ENCODE measurements around the gene CTDSPL2.

Gene CTDSPL2

DNA sequence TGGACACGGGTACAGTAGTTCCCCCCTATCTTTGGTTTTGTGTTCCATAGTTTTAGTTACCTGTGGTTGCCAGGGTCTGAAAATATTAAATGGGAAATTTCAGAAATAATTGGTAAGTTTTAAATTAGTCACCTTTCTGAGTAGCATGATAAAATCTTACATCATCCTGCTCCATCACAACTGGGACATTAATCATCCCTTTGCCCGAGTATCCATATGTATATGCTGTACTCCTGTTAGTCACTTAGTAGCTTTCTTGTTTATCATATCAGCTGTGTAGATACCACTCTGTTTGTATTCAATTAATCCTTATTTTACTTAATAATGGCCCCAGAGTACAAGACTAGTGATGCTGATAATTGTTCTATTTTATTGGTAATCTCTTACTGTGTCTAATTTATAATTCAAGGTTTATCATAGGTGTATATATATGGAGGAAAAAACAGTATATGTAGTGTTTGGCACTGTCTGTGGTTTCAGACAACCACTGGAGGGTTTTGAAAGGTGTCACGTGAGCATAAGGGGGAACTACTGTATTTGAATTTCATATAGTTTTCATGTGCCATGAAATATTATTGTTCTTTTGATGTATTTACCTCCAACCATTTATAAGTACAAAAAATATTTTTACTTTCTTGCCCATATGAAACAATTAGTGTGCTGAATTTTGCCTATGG lies 41.4 kb downstream of the CTDSPL2 start:
- peaks cover 40% of the 10 kb centered on the region for H3K9me3 Mint-ChIP-seq
- no peak overlapping the region for H3K4me3 Mint-ChIP-seq
- H3K36me3 Mint-ChIP-seq (ENCODE audit: low read depth), result peaks cover 96% of the 10 kb centered on the region
- no peaks in the 10 kb centered on the region for H3K27me3 Mint-ChIP-seq (ENCODE audit: low read depth, poor library complexity)
- H3K4me1 Mint-ChIP-seq, result no peaks in the 10 kb centered on the region
- no peak overlapping the region for H3K27ac Mint-ChIP-seq
- no peak for DNase-seq
- TF ChIP-seq, protein P1, sequence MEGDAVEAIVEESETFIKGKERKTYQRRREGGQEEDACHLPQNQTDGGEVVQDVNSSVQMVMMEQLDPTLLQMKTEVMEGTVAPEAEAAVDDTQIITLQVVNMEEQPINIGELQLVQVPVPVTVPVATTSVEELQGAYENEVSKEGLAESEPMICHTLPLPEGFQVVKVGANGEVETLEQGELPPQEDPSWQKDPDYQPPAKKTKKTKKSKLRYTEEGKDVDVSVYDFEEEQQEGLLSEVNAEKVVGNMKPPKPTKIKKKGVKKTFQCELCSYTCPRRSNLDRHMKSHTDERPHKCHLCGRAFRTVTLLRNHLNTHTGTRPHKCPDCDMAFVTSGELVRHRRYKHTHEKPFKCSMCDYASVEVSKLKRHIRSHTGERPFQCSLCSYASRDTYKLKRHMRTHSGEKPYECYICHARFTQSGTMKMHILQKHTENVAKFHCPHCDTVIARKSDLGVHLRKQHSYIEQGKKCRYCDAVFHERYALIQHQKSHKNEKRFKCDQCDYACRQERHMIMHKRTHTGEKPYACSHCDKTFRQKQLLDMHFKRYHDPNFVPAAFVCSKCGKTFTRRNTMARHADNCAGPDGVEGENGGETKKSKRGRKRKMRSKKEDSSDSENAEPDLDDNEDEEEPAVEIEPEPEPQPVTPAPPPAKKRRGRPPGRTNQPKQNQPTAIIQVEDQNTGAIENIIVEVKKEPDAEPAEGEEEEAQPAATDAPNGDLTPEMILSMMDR (IDR thresholded peaks at IDR 0.05), result no peak

DNA sequence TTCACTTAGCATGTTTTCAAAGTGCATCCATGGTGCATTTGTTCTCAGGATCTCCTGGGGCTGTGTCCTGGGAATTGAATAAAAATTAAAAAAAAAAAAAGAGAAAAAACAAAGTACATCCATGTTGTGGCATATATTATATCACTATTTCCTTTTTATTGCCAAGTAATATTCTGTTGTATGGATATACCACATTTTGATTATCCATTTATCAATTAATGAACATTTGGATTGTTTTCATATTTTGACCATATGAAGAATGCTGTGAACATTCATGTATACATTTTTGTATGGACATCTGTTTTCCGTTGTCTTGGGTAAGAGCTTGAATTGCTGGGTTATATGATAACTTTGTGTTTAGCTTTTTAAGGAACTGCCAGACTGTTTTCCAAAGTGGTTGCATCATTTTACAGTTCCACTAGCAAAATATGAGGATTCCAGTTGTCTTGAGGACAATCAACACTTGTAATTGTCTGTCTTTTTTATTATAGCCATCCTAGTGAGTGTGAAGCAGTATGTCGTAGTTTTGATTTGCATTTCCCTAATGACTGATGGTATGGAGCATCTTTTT lies 44.5 kb downstream of the CTDSPL2 start:
- no peaks in the 10 kb centered on the region for H3K4me1 Mint-ChIP-seq
- peaks cover 39% of the 10 kb centered on the region for H3K9me3 Mint-ChIP-seq
- H3K4me3 Mint-ChIP-seq, result no peak overlapping the region
- H3K36me3 Mint-ChIP-seq (ENCODE audit: low read depth), result peaks cover 83% of the 10 kb centered on the region
- DNase-seq, result no peak
- H3K27ac Mint-ChIP-seq, result no peak overlapping the region
- TF ChIP-seq, protein P1 (IDR thresholded peaks at IDR 0.05), result no peak
- no peaks in the 10 kb centered on the region for H3K27me3 Mint-ChIP-seq (ENCODE audit: low read depth, poor library complexity)

- TF ChIP-seq, protein P1 (IDR thresholded peaks at IDR 0.05), result no peak
- H3K27ac Mint-ChIP-seq, result no peak overlapping the region
- no peak for DNase-seq
- no peaks in the 10 kb centered on the region for H3K4me1 Mint-ChIP-seq
- no peaks in the 10 kb centered on the region for H3K9me3 Mint-ChIP-seq
- no peaks in the 10 kb centered on the region for H3K27me3 Mint-ChIP-seq (ENCODE audit: low read depth, poor library complexity)
- no peak overlapping the region for H3K4me3 Mint-ChIP-seq
- peaks cover 35% of the 10 kb centered on the region for H3K36me3 Mint-ChIP-seq (ENCODE audit: low read depth)
Measured at GRCh38 chr15:44479343-44479742, 51.9 kb downstream of the CTDSPL2 start.

GRCh38 chr15:44482090-44482489 lies 54.7 kb downstream of the CTDSPL2 start:
- DNase-seq, result no peak
- peaks cover 36% of the 10 kb centered on the region for H3K36me3 Mint-ChIP-seq (ENCODE audit: low read depth)
- no peaks in the 10 kb centered on the region for H3K4me1 Mint-ChIP-seq
- TF ChIP-seq, protein P1 (IDR thresholded peaks at IDR 0.05), result no peak
- H3K4me3 Mint-ChIP-seq, result no peak overlapping the region
- H3K27me3 Mint-ChIP-seq (ENCODE audit: low read depth, poor library complexity), result no peaks in the 10 kb centered on the region
- H3K9me3 Mint-ChIP-seq, result no peaks in the 10 kb centered on the region
- H3K27ac Mint-ChIP-seq, result peak overlapping the region; percentile 16

- H3K4me1 Mint-ChIP-seq, result peaks cover 5% of the 10 kb centered on the region
- TF ChIP-seq, protein P1 (IDR thresholded peaks at IDR 0.05), result no peak
- no peaks in the 10 kb centered on the region for H3K27me3 Mint-ChIP-seq (ENCODE audit: low read depth, poor library complexity)
- no peak overlapping the region for H3K4me3 Mint-ChIP-seq
- no peak overlapping the region for H3K27ac Mint-ChIP-seq
- no peaks in the 10 kb centered on the region for H3K9me3 Mint-ChIP-seq
- no peak for DNase-seq
- H3K36me3 Mint-ChIP-seq (ENCODE audit: low read depth), result peaks cover 48% of the 10 kb centered on the region
Measured at GRCh38 chr15:44485880-44486279, 58.5 kb downstream of the CTDSPL2 start.

DNA sequence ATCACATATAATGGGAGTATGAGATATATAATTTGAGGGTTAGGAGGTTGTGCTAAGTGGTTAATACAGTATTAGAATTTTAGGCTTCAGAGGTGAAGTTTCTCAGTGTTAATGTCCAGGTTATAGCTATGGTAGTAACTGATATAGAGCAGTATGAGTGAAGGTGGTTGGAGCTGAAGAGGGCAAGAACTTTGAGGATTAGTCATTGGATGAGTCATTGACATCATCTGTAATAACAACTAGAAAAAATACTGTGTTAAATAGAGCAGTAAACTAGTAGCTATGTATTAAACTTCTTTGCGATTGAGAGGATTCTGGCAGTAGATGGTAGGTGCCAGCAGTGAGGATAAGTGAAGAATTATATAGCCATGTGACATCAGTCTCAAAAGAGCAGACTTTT lies 62.0 kb downstream of the CTDSPL2 start:
- Mint-ChIP-seq H3K4me3 (no peak overlapping the region), H3K27me3 (ENCODE audit: low read depth, poor library complexity) (no peaks in the 10 kb centered on the region), H3K9me3 (no peaks in the 10 kb centered on the region), H3K4me1 (peaks cover 5% of the 10 kb centered on the region), H3K27ac (peak overlapping the region; percentile 86), H3K36me3 (ENCODE audit: low read depth) (peaks cover 62% of the 10 kb centered on the region)
- TF ChIP-seq, protein P1 (IDR thresholded peaks at IDR 0.05), result no peak
- DNase-seq, result no peak

Measured in nephron progenitor cell (in vitro differentiated cells).